HepG2 (cell line): ENCODE results near the gene SRBD1. TPM values are rescaled to one million over a fixed set of nuclear protein-coding genes. Genes with fewer than 3 reads are reported as not detected.

Experiments used
- ATAC-seq: fragments of 200-7000 bp; cut with Tn5 transposase; 3 replicates; pipeline ENCODE4 v1.9.1; 2020; ENCODE audit warnings: mild to moderate bottlenecking, moderate library complexity
- BruUV-seq: library from RNA; stranded (reverse); fragments of 400-500 nt; replicated peaks from 2 replicates; lab custom pipeline; 2021; lab: Mats Ljungman, UMichigan
- CTCF ChIA-PET: fragments of 300-600 bp; formaldehyde crosslinking; extraction: SDS; loops from one replicate; lab custom pipeline; 2021; ENCODE audit warnings: low total read pairs, inconsistent platforms, low intra/inter-chr PET ratio; lab: Yijun Ruan, JAX
- POLR2A ChIA-PET: fragments of 350-600 bp; sonication (Branson Sonifier 250); formaldehyde crosslinking; loops from one replicate; lab custom pipeline; 2020; ENCODE audit warnings: antibody characterized with exemption, inconsistent platforms; lab: Yijun Ruan, JAX
- DNase-seq: peaks from one replicate; pipeline ENCODE4 v3.0.0-alpha.2; 2015; ENCODE audit warnings: low spot score
- FAIRE-seq: peaks from 3 replicates; lab custom pipeline; 2011; peaks lifted over from hg19 to GRCh38; lab: Jason Lieb, UNC
- H2AFZ ChIP-seq: one replicate; pipeline ENCODE4 v1.6.1; 2011; ENCODE audit warnings: low read length, inconsistent platforms
- H3K27ac ChIP-seq: fragments of 300-600 bp; 3 replicates; pipeline ENCODE4 v1.8.0; 2011; ENCODE audit warnings: mixed run types, mild to moderate bottlenecking, mixed read lengths, low read length, inconsistent platforms; ENCODE audit not compliant: insufficient read depth; ENCODE audit errors: extremely low read length
- H3K27me3 ChIP-seq, 2 experiments: fragments of 200-600 bp in 1 of 2; 2 replicates in 1 of 2; 3 replicates in 1 of 2; pipeline versions ENCODE4 v1.6.0 to v1.8.0; 2011; ENCODE audit warnings: low read length in 2 of 2, mild to moderate bottlenecking in 2 of 2, moderate library complexity in 2 of 2, inconsistent platforms in 1 of 2; ENCODE audit not compliant: insufficient read depth in 2 of 2, control insufficient read depth in 1 of 2
- H3K36me3 ChIP-seq, 2 experiments: fragments of 200-600 bp in 1 of 2; replicated peaks in 1 of 2; 2 replicates in 1 of 2; 3 replicates in 1 of 2; pipeline versions ENCODE4 v1.5.1 to v1.8.0; 2011; ENCODE audit warnings: low read length in 2 of 2, inconsistent platforms in 1 of 2; ENCODE audit not compliant: insufficient read depth in 2 of 2, control insufficient read depth in 1 of 2
- H3K4me1 ChIP-seq: 2 replicates; pipeline ENCODE4 v1.5.1; 2012; ENCODE audit warnings: low read length, inconsistent platforms; ENCODE audit not compliant: insufficient read depth
- H3K4me2 ChIP-seq: 2 replicates; pipeline ENCODE4 v1.6.0; 2011; ENCODE audit warnings: low read depth, low read length, inconsistent platforms
- H3K4me3 ChIP-seq, 3 experiments: fragments of 200-600 bp in 1 of 3; sonication (generic), shearing (Covaris generic) in 1 of 3; replicated peaks in 1 of 3; 2 replicates each; pipeline ENCODE4 v1.5.1; 2011 to 2016; ENCODE audit warnings: low read length in 3 of 3, inconsistent platforms in 2 of 3, low read depth in 2 of 3, mild to moderate bottlenecking in 2 of 3, control low read depth in 1 of 3, mixed read lengths in 1 of 3; ENCODE audit not compliant: insufficient read depth in 1 of 3
- H3K79me2 ChIP-seq: one replicate; pipeline ENCODE4 v1.6.1; 2011; ENCODE audit warnings: low read length, inconsistent platforms; ENCODE audit not compliant: insufficient read depth
- H3K9ac ChIP-seq: 2 replicates; pipeline ENCODE4 v1.6.0; 2011; ENCODE audit warnings: mild to moderate bottlenecking, low read depth, low read length, inconsistent platforms; ENCODE audit not compliant: insufficient read depth
- H3K9me3 ChIP-seq: 2 replicates; pipeline ENCODE4 v1.5.1; 2012; ENCODE audit warnings: mild to moderate bottlenecking, low read length
- H4K20me1 ChIP-seq: 2 replicates; pipeline ENCODE4 v1.6.0; 2011; ENCODE audit warnings: inconsistent platforms, mild to moderate bottlenecking, low read length, moderate library complexity; ENCODE audit not compliant: insufficient read depth
- ARID5B ChIP-seq: IDR thresholded peaks from 2 replicates; pipeline ENCODE4 v1.4.0; 2020; ENCODE audit warnings: mild to moderate bottlenecking, missing genetic modification reagents
- EP300 ChIP-seq, 3 experiments: sonication (generic) in 1 of 3; formaldehyde crosslinking in 1 of 3; IDR thresholded peaks; 2 replicates each; pipeline versions ENCODE4 v1.5.1 to v1.6.1; 2011 to 2020; ENCODE audit warnings: low read depth in 2 of 3, low read length in 2 of 3, borderline replicate concordance in 1 of 3, improper control_type of control experiment in 1 of 3, mild to moderate bottlenecking in 1 of 3, missing genetic modification reagents in 1 of 3, moderate library complexity in 1 of 3
- GFI1 ChIP-seq: sonication (generic); formaldehyde crosslinking; IDR thresholded peaks from 2 replicates; pipeline ENCODE4 v1.5.0; 2020; ENCODE audit warnings: missing genetic modification reagents, mild to moderate bottlenecking, borderline replicate concordance
- HIC2 ChIP-seq: sonication (generic); formaldehyde crosslinking; IDR thresholded peaks from 2 replicates; pipeline ENCODE4 v1.9.0; 2022; ENCODE audit warnings: low read depth, missing genetic modification reagents
- HMG20A ChIP-seq: IDR thresholded peaks from 2 replicates; pipeline ENCODE4 v1.6.1; 2016; ENCODE audit warnings: borderline replicate concordance
- JUNB ChIP-seq: sonication (generic); formaldehyde crosslinking; IDR thresholded peaks from 2 replicates; pipeline ENCODE4 v1.8.0; 2022; ENCODE audit warnings: missing genetic modification reagents, mild to moderate bottlenecking, borderline replicate concordance
- NFE2L1 ChIP-seq: sonication (generic); formaldehyde crosslinking; IDR thresholded peaks from 2 replicates; pipeline ENCODE4 v1.4.0; 2020; ENCODE audit warnings: missing genetic modification reagents, mild to moderate bottlenecking, borderline replicate concordance
- RARA ChIP-seq: IDR thresholded peaks from 2 replicates; pipeline ENCODE4 v1.6.1; 2016; ENCODE audit warnings: missing genetic modification reagents, missing compliant biosample characterization
- TSC22D2 ChIP-seq: sonication (generic); formaldehyde crosslinking; IDR thresholded peaks from 2 replicates; pipeline ENCODE4 v1.5.1; 2020; ENCODE audit warnings: missing genetic modification reagents, mild to moderate bottlenecking, borderline replicate concordance
- ZBTB7A ChIP-seq: sonication (generic); formaldehyde crosslinking; IDR thresholded peaks from 2 replicates; pipeline ENCODE4 v1.8.0; 2022; ENCODE audit warnings: mild to moderate bottlenecking, missing genetic modification reagents
- ZKSCAN8 ChIP-seq: IDR thresholded peaks from 2 replicates; pipeline ENCODE4 v1.6.1; 2016; ENCODE audit warnings: borderline replicate concordance, missing genetic modification reagents, missing compliant biosample characterization
- ZNF17 ChIP-seq: sonication (generic); formaldehyde crosslinking; IDR thresholded peaks from 2 replicates; pipeline ENCODE4 v1.5.0; 2020; ENCODE audit warnings: mild to moderate bottlenecking, missing genetic modification reagents
- ZNF33A ChIP-seq: sonication (generic); formaldehyde crosslinking; IDR thresholded peaks from 2 replicates; pipeline ENCODE4 v1.5.1; 2020; ENCODE audit warnings: missing genetic modification reagents, mild to moderate bottlenecking, moderate library complexity, borderline replicate concordance
- ZNF770 ChIP-seq: sonication (generic); formaldehyde crosslinking; IDR thresholded peaks from 2 replicates; pipeline ENCODE4 v1.5.0; 2020; ENCODE audit warnings: mild to moderate bottlenecking, missing genetic modification reagents
- WGBS: methylation state at CpG from one replicate; pipeline ENCODE4 v1.1.6; 2017; ENCODE audit warnings: low lambda C conversion rate; 5-methylcytosine and 5-hydroxymethylcytosine counted together
- in situ Hi-C: cut with HindIII; loops from 2 replicates; pipeline ENCODE4 v1.10.0; 2017; ENCODE audit warnings: low pct_unique_long_range_greater_than_20kb; ENCODE audit not compliant: extremely low pct_ligation_motif_present
- intact Hi-C: fragments of 100-400 bp; cut with micrococcal nuclease; formaldehyde crosslinking; loops from one replicate; pipeline ENCODE4 v1.10.0; 2022; ENCODE audit not compliant: unreplicated experiment
- polyA plus RNA-seq, 8 experiments: library from polyadenylated mRNA; depleted of rRNA in 3 of 8; stranded (reverse) in 7 of 8; unstranded in 1 of 8; fragments of >200 nt; fragmentation: Illumina TruSeq in 4 of 8; extraction: Trizol in 4 of 8; gene quantifications; 2 replicates each; pipeline versions ENCODE4 v1.2.1 to v1.2.3, GENCODE V29; 2011 to 2016; ENCODE audit warnings: low read depth in 4 of 8, missing spikeins in 1 of 8, mixed read lengths in 1 of 8; ENCODE audit not compliant: insufficient read depth in 1 of 8
- total RNA-seq, 5 experiments: library from RNA; depleted of rRNA; stranded (reverse); fragments of >200 nt; fragmentation: Illumina TruSeq; extraction: Trizol; gene quantifications; 2 replicates each; pipeline ENCODE4 v1.2.3, GENCODE V29; 2016; ENCODE audit warnings: low read depth in 1 of 5

Gene SRBD1
- total and polyA plus RNA-seq, 2 of the 13 experiments (the other 11 are each of a cell fraction or from before 2014, with no cell fraction given), result 3.2 to 23.9 TPM

GRCh38 chr2:45353879-45354278 lies 257.2 kb downstream of the SRBD1 start:
- no peak overlapping the region for H2AFZ ChIP-seq
- no peak overlapping the region for H3K9ac ChIP-seq
- no peak overlapping the region for H3K27ac ChIP-seq
- 2% methylated on average over 2 of the region's 2 CpGs for WGBS
- FAIRE-seq, result peak; percentile 40
- BruUV-seq, result no TSS peak
- intact Hi-C loops, result no loop called here
- in situ Hi-C loops, result no loop called here
- H3K4me3 ChIP-seq, result no peak overlapping the region
- no peaks in the 10 kb centered on the region for H3K9me3 ChIP-seq
- H3K4me1 ChIP-seq, result no peaks in the 10 kb centered on the region
- DNase-seq, result peak; percentile 51
- ChIA-PET POLR2A (no interaction called here), CTCF (no interaction called here)
- no peaks in the 10 kb centered on the region for H3K79me2 ChIP-seq
- H3K27me3 ChIP-seq, result peaks cover 0 to 8% of the 10 kb centered on the region in 2 experiments; a peak in 1 of 5 replicates
- no peak overlapping the region for H3K4me2 ChIP-seq
- H3K36me3 ChIP-seq, result no peaks in the 10 kb centered on the region
- peak; percentile 36; the same call in 2 of the 3 replicates for ATAC-seq
- no peaks in the 10 kb centered on the region for H4K20me1 ChIP-seq
- TF ChIP-seq ZNF17 (CRISPR knock-in tag), result no peak
- peak; percentile 90; the same call in 1 of the 2 replicates for TF ChIP-seq HMG20A
- no peak for TF ChIP-seq ZKSCAN8 (CRISPR knock-in tag)
- peak; percentile 18; the same call in 1 of the 2 replicates for TF ChIP-seq RARA (CRISPR knock-in tag)
- no peak for TF ChIP-seq ZNF770 (CRISPR knock-in tag)
- TF ChIP-seq GFI1 (CRISPR knock-in tag), result peak; percentile 93
- no peak for TF ChIP-seq ZBTB7A (CRISPR knock-in tag)
- TF ChIP-seq JUNB (CRISPR knock-in tag), result 0 out of 2 replicates have a peak, but pooled peaks have one; percentile 39
- no peak for TF ChIP-seq NFE2L1 (CRISPR knock-in tag)
- no peak for TF ChIP-seq HIC2
- peak; percentile 30; the same call in 1 of the 2 replicates for TF ChIP-seq ARID5B (CRISPR knock-in tag)
- no peak for TF ChIP-seq ZNF33A
- no peak for TF ChIP-seq TSC22D2 (CRISPR knock-in tag)
- TF ChIP-seq EP300 (IDR thresholded peaks at IDR 0.05; ENCODE audit: low read depth in 2 of 2, low read length in 2 of 2), result 0 out of 4 replicates have a peak, but pooled peaks of 1 of the 2 experiments have one; percentile 28
- no peak for TF ChIP-seq EP300 (CRISPR knock-in tag; IDR thresholded peaks at IDR 0.05; ENCODE audit: borderline replicate concordance)
